BJ (cell line): ENCODE data around the gene TH. TPM values are rescaled to one million over a fixed set of nuclear protein-coding genes. Genes with fewer than 3 reads are reported as not detected.

Experiments
- CTCF ChIA-PET: fragments of 350-600 bp; formaldehyde crosslinking; extraction: SDS; loops from one replicate; lab custom pipeline; 2021; ENCODE audit warnings: antibody characterized with exemption, inconsistent platforms; lab: Yijun Ruan, JAX
- POLR2A ChIA-PET: fragments of 300-600 bp; sonication (Branson Sonifier 250); formaldehyde crosslinking; extraction: SDS; loops from one replicate; lab custom pipeline; 2021; ENCODE audit warnings: antibody characterized with exemption; lab: Charles Lee
- DNase-seq: peaks from one replicate; pipeline ENCODE4 v3.0.0-alpha.2; 2011; ENCODE audit warnings: low read depth
- H3K27me3 ChIP-seq: 2 replicates; pipeline ENCODE4 v1.6.0; 2011; ENCODE audit warnings: low read length; ENCODE audit not compliant: control insufficient read depth, insufficient read depth
- H3K36me3 ChIP-seq: 2 replicates; pipeline ENCODE4 v1.5.1; 2011; ENCODE audit warnings: low read length; ENCODE audit not compliant: control insufficient read depth, insufficient read depth
- H3K4me3 ChIP-seq: 2 replicates; pipeline ENCODE4 v1.5.1; 2011; ENCODE audit warnings: low read depth, mild to moderate bottlenecking, control low read depth, low read length
- polyA plus RNA-seq: library from polyadenylated mRNA; depleted of rRNA; stranded (reverse); fragments of >200 nt; gene quantifications from 2 replicates; pipeline ENCODE4 v1.2.3, GENCODE V29; 2011
- TF ChIP-seq, protein P1 (sequence below): IDR thresholded peaks from 2 replicates; pipeline ENCODE4 v1.5.1; 2011; ENCODE audit warnings: low read depth, mild to moderate bottlenecking, control low read depth, inconsistent platforms, low read length, moderate library complexity; ENCODE audit not compliant: insufficient read depth

TH gene
- polyA plus RNA-seq, 1 experiment: not detected

DNA sequence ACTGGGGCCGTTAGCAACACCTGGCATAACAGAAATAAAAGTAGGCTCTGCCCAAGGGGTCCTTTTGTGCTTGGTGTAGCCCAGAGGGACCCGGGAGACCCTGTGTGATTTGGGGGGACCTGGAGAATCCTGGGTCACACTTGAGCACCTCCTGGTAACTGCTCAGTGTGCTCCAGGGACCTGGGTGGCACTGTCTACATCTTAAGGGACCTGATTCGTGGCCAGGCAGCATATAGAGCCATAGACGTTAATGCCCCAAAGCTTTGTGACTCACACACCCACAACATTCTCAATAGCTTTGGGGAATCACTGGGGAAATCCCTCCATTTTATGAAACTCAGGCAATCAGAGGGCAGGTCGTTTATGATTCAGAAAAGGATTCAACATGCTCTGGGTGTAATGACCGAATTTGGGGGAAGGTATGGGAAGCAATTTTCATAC is 28.8 kb downstream of the TH start:
- Histone ChIP-seq H3K4me3 (no peak overlapping the region), H3K36me3 (no peaks in the 10 kb centered on the region), H3K27me3 (peaks cover 31% of the 10 kb centered on the region)
- ChIA-PET CTCF (interaction anchor here (1.3 to 21.8 kb wide), 4 partner anchors 9 to 490 kb away, joined by 3 to 1066 read pairs (median 31); no protein-coding TSS in a partner anchor), POLR2A (no interaction called here)
- TF ChIP-seq, protein P1, sequence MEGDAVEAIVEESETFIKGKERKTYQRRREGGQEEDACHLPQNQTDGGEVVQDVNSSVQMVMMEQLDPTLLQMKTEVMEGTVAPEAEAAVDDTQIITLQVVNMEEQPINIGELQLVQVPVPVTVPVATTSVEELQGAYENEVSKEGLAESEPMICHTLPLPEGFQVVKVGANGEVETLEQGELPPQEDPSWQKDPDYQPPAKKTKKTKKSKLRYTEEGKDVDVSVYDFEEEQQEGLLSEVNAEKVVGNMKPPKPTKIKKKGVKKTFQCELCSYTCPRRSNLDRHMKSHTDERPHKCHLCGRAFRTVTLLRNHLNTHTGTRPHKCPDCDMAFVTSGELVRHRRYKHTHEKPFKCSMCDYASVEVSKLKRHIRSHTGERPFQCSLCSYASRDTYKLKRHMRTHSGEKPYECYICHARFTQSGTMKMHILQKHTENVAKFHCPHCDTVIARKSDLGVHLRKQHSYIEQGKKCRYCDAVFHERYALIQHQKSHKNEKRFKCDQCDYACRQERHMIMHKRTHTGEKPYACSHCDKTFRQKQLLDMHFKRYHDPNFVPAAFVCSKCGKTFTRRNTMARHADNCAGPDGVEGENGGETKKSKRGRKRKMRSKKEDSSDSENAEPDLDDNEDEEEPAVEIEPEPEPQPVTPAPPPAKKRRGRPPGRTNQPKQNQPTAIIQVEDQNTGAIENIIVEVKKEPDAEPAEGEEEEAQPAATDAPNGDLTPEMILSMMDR: no peak
- no peak for DNase-seq

DNA sequence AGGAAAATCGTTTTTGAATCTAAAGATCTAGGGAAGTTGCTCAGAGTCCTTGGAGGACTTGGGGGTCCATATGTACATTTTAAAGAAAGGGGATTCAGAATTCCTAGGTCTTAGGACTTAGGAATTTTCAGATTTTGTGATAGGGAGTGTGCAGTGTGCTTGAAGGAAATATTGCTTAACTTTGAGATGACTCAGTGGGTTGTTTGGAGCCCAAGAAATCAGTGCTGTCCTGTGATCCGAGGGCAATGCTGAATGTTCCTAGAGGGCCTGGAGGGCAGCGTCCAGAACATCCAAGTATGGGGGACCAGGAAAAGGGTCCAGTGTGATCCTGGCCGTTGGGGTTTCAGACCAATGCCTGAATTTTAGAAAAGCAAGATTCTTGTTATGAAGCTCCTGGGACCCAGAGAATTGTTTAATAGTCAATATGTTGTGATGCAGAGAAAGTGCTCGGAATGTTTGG is 29.3 kb downstream of the TH start:
- CTCF ChIA-PET: interaction anchor here (0.6 to 21.8 kb wide), 5 partner anchors 9 to 601 kb away, joined by 3 to 1066 read pairs (median 3); no protein-coding TSS in a partner anchor
- no peaks in the 10 kb centered on the region for H3K36me3 ChIP-seq
- no peak for DNase-seq
- no peak overlapping the region for H3K4me3 ChIP-seq
- peaks cover 33% of the 10 kb centered on the region for H3K27me3 ChIP-seq
- TF ChIP-seq, protein P1: no peak
- POLR2A ChIA-PET: no interaction called here

DNA sequence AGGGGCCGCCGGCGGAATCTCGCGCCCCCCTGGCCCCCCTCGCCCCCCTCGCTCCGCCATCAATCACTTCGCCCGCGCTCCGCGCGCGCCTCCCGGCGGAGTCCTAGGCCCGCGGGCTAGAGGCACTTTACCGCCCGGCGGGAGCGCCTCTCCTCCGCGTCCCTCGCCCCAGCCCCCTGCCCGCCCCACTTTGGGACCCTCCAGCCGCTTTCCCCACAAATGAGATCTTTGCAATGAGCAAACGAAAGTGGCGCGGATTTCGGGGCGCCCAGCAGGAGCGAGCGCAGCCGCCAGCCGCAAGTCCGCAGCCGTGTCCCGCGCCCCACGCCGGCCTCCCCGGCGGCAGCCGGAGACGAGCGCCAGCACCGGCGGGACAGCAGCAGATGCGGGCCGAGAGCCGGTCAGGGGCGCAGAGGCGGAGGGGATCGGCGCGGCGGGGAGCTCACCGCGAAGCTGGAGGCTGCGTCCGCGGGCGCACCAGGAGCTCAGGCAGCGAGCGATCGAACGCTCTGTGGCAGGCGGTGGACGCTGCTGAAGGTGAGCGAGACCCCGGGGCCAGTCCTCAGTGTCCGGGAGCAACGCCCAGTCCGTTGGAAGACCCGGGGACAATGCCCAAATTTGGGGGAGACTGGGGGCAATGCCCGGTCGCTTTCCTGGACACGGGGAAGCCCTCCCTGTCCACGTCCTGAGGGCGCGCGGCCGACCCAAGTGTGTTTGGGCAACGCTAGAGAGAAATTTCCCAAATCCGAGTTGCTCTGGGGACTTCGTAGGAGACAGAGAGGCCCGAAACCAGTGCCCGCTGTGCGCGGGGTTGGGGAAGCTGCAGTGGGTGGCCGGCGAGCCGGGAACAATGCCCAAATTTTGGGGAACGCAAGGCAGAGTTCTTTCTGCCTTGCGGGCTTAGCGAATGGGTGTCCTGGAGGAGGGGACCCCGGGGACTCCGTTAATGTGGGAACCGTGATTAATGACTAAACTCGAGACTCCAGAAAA is 30.9 kb downstream of the TH start:
- DNase-seq: no peak
- TF ChIP-seq, protein P1: no peak
- no peaks in the 10 kb centered on the region; the same call in 1 of the 2 replicates for H3K36me3 ChIP-seq
- ChIA-PET POLR2A (no interaction called here), CTCF (interaction anchor here (1.1 to 21.8 kb wide), 4 partner anchors 11 to 191 kb away, joined by 3 to 1066 read pairs (median 31); no protein-coding TSS in a partner anchor)
- H3K4me3 ChIP-seq: no peak overlapping the region
- peaks cover 31% of the 10 kb centered on the region for H3K27me3 ChIP-seq

DNA sequence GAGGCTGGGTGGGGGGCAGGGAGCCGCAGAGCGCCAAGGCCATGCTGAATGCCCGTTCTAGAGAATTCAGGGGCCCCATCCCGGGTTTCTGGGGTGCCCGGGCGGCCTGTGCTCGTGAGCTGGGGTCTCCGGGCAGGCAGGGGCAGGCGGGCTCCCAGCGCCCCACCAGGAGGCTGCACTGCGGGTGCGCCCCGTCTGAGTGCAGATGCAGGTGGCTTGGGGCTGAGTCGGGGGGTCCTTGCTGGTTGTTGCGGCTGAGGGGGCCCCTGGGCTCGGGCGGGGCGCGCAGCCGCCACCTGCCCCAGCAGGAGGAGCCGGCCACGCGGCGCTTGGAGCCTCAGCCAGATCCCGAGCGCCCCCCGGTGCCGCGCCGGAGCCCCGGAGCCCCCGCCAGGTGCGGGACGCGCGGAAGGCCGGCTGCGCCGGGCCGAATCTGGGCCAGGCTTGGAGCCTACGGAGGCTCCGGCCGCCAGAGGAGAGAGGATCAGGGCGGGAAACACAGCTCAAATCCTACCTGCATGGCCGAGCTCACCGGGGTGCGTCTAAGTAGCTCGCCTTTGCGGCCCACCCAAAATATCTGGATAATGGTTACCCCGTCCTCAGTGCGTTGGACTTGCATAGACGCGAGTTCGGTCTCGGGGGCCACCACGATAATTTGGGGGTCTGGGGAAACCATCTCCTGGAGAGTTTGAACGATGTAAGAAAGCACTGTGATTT is 31.8 kb downstream of the TH start:
- no peak for DNase-seq
- ChIA-PET CTCF (interaction anchor here (6.4 to 21.8 kb wide), 2 partner anchors 12 to 109 kb away, joined by 58 to 1066 read pairs; no protein-coding TSS in a partner anchor), POLR2A (no interaction called here)
- peaks cover 22% of the 10 kb centered on the region for H3K27me3 ChIP-seq
- H3K4me3 ChIP-seq: no peak overlapping the region
- no peaks in the 10 kb centered on the region; the same call in none of the 2 replicates for H3K36me3 ChIP-seq
- TF ChIP-seq, protein P1: no peak
